H7 (cell line): Measurements from ENCODE around the gene ZBTB7C. TPM values are rescaled to one million over a fixed set of nuclear protein-coding genes. Genes with fewer than 3 reads are reported as not detected.
A peak's percentile ranks its signal among the peaks of the same experiment; 100 is the strongest.

Source experiments
- DNase-seq: peaks from one replicate; pipeline ENCODE4 v3.0.0; 2012
- H3K27me3 ChIP-seq: 2 replicates; pipeline ENCODE4 v1.6.0; 2011; ENCODE audit warnings: mild to moderate bottlenecking, low read length; ENCODE audit not compliant: control insufficient read depth, insufficient read depth
- H3K36me3 ChIP-seq: replicated peaks from 2 replicates; pipeline ENCODE4 v1.5.1; 2011; ENCODE audit warnings: low read length; ENCODE audit not compliant: control insufficient read depth, insufficient read depth
- H3K4me3 ChIP-seq: 2 replicates; pipeline ENCODE4 v1.5.1; 2011; ENCODE audit warnings: low read depth, mild to moderate bottlenecking, control low read depth, low read length, moderate library complexity; ENCODE audit not compliant: insufficient read depth
- total RNA-seq: library from RNA; depleted of rRNA; stranded (reverse); fragments of >200 nt; shearing (Covaris generic); gene quantifications from 2 replicates; pipeline ENCODE4 v1.2.3, GENCODE V29; 2014

Gene ZBTB7C
- total RNA-seq, 1 experiment from 2014 or later, result 0.38 TPM

GRCh38 chr18:48122376-48122775, 286.8 kb downstream of the ZBTB7C start:
- no peak for DNase-seq
- Histone ChIP-seq H3K36me3 (no peaks in the 10 kb centered on the region), H3K27me3 (no peaks in the 10 kb centered on the region), H3K4me3 (no peak overlapping the region)

- Histone ChIP-seq H3K4me3 (no peak overlapping the region), H3K27me3 (no peaks in the 10 kb centered on the region), H3K36me3 (no peaks in the 10 kb centered on the region)
- DNase-seq, result no peak
Measured at GRCh38 chr18:48121752-48122151, 287.4 kb downstream of the ZBTB7C start.

DNA sequence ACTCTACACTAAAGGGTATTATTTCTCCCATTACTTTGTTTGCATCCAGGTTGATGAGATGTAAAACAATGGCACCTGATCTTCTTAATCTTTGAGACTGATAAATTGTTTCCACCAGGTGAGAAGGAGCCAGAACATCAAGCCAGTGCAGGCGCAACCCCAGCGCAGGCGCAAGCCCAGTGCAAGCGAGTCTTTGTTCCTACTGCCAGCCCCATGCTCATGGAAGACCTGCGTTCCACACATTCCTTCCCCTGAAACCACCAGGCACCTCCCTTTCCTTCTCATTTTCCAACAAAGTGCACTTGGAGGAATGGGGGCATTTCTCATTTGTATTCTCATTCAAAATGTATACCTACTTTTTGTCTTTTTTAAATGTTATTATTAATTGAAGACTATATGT, 290.0 kb downstream of the ZBTB7C start:
- H3K36me3 ChIP-seq, result no peaks in the 10 kb centered on the region
- H3K27me3 ChIP-seq, result no peaks in the 10 kb centered on the region
- no peak for DNase-seq
- no peak overlapping the region for H3K4me3 ChIP-seq

GRCh38 chr18:48116873-48117630, 292.1 kb downstream of the ZBTB7C start:
- no peaks in the 10 kb centered on the region for H3K36me3 ChIP-seq
- H3K4me3 ChIP-seq, result no peak overlapping the region
- no peak for DNase-seq
- no peaks in the 10 kb centered on the region for H3K27me3 ChIP-seq

DNA sequence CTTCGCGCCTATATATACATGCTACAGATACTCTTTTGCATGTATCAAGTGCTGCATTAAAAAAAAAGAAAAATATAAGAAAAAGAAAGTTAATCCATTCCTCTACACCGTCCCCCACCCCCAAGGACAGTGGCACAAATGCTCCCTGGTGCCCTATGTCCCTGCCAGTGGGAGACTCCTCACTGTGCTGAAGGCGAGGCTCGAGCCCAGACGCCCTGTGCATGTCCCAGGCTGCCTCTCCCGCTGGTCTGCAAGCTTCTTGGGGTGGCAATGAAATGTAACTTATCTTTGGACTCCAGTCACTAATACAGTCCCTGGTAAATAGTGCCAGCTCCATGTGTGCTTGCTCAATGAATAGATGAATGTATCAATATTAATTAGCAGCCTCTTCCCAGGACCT, 293.2 kb downstream of the ZBTB7C start:
- DNase-seq, result no peak
- H3K4me3 ChIP-seq, result no peak overlapping the region
- H3K36me3 ChIP-seq, result no peaks in the 10 kb centered on the region
- no peaks in the 10 kb centered on the region for H3K27me3 ChIP-seq

DNA sequence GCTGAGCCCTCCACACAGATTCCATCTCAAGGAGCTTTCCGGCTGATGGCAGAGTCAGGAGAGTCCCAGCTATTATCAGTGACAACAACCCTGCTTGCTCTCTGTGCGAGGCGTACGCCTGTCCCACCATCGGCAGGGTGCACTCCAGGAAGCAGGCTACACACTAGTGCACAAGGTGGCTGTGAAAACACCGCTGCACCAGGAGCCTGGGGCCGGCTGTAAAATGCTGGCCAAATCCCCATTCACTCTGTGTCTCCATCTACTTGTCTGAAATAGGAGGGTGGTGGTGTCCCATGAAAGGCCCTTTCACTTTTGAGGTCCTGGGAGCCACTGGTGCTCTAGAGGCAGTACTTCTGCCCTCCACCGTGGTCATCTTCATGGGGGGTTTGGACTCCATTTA, 295.5 kb downstream of the ZBTB7C start:
- no peak for DNase-seq
- H3K4me3 ChIP-seq, result no peak overlapping the region
- peaks cover 1% of the 10 kb centered on the region; the same call in 1 of the 2 replicates for H3K27me3 ChIP-seq
- no peaks in the 10 kb centered on the region for H3K36me3 ChIP-seq

- peak; percentile 53 for DNase-seq
- H3K27me3 ChIP-seq, result peaks cover 1% of the 10 kb centered on the region; the same call in 1 of the 2 replicates
- H3K36me3 ChIP-seq, result no peaks in the 10 kb centered on the region
- H3K4me3 ChIP-seq, result no peak overlapping the region
Measured at GRCh38 chr18:48111587-48111986, 297.6 kb downstream of the ZBTB7C start.

GRCh38 chr18:48110797-48111196, 298.4 kb downstream of the ZBTB7C start:
- no peak overlapping the region for H3K4me3 ChIP-seq
- no peak for DNase-seq
- no peaks in the 10 kb centered on the region for H3K36me3 ChIP-seq
- peaks cover 1% of the 10 kb centered on the region; the same call in 1 of the 2 replicates for H3K27me3 ChIP-seq

GRCh38 chr18:48109961-48110493, 299.2 kb downstream of the ZBTB7C start:
- Histone ChIP-seq H3K36me3 (no peaks in the 10 kb centered on the region), H3K4me3 (no peak overlapping the region), H3K27me3 (peaks cover 1% of the 10 kb centered on the region; the same call in 1 of the 2 replicates)
- no peak for DNase-seq

DNA sequence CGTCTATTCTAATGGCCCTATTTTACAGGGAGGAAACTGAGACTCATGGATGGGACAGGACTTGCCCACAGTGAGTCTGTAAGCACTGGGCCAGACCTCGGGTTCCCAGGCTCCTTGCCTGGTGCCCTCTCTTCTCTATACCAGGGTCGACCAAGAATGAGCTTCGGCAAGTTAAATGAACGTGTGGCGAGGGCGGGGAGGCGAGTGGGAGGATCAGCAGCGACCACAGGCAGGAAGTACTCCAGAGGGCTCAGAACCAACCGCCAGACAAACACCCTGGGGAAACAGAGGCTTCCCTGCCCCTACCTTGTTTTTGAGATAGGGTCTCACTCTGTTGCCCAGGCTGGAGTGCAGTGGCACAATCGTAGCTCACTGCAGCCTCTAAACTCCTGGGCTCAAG, 301.0 kb downstream of the ZBTB7C start:
- Histone ChIP-seq H3K36me3 (no peaks in the 10 kb centered on the region), H3K4me3 (no peak overlapping the region), H3K27me3 (peaks cover 1% of the 10 kb centered on the region; the same call in 1 of the 2 replicates)
- DNase-seq, result no peak

GRCh38 chr18:48106976-48107781, 302.0 kb downstream of the ZBTB7C start:
- H3K4me3 ChIP-seq, result no peak overlapping the region
- no peaks in the 10 kb centered on the region for H3K36me3 ChIP-seq
- peak; percentile 63 for DNase-seq
- H3K27me3 ChIP-seq, result peaks cover 1% of the 10 kb centered on the region; the same call in 1 of the 2 replicates

GRCh38 chr18:48106498-48106897, 302.7 kb downstream of the ZBTB7C start:
- DNase-seq, result no peak
- Histone ChIP-seq H3K4me3 (no peak overlapping the region), H3K36me3 (no peaks in the 10 kb centered on the region), H3K27me3 (peaks cover 1% of the 10 kb centered on the region; the same call in 1 of the 2 replicates)

DNA sequence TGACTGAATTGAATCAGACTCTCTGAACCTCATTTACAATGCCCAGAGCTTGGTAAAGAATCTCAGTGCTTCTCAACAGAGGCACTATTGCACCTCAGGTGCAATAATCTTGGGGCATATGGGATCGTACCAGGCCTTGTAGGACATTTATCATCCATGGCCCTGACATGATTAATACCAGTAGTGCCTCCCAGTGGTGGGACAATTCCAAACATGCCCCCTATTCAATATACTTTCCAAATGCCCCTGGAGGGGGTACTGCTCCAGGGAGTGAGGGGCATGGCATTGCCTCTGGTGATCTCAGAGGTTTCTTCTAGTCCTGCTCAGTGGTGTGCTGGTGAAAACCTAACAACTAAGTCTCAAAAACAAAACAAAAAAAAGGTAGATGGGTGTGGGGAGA, 303.9 kb downstream of the ZBTB7C start:
- no peak overlapping the region for H3K4me3 ChIP-seq
- peak; percentile 58 for DNase-seq
- H3K36me3 ChIP-seq, result no peaks in the 10 kb centered on the region
- peaks cover 1% of the 10 kb centered on the region; the same call in 1 of the 2 replicates for H3K27me3 ChIP-seq

GRCh38 chr18:48104705-48105104, 304.5 kb downstream of the ZBTB7C start:
- Histone ChIP-seq H3K27me3 (no peaks in the 10 kb centered on the region), H3K4me3 (no peak overlapping the region), H3K36me3 (no peaks in the 10 kb centered on the region)
- no peak for DNase-seq
